ENCODE results near the gene VIM.
A peak's percentile ranks its signal among the peaks of the same experiment; 100 is the strongest.

VIM gene

DNA sequence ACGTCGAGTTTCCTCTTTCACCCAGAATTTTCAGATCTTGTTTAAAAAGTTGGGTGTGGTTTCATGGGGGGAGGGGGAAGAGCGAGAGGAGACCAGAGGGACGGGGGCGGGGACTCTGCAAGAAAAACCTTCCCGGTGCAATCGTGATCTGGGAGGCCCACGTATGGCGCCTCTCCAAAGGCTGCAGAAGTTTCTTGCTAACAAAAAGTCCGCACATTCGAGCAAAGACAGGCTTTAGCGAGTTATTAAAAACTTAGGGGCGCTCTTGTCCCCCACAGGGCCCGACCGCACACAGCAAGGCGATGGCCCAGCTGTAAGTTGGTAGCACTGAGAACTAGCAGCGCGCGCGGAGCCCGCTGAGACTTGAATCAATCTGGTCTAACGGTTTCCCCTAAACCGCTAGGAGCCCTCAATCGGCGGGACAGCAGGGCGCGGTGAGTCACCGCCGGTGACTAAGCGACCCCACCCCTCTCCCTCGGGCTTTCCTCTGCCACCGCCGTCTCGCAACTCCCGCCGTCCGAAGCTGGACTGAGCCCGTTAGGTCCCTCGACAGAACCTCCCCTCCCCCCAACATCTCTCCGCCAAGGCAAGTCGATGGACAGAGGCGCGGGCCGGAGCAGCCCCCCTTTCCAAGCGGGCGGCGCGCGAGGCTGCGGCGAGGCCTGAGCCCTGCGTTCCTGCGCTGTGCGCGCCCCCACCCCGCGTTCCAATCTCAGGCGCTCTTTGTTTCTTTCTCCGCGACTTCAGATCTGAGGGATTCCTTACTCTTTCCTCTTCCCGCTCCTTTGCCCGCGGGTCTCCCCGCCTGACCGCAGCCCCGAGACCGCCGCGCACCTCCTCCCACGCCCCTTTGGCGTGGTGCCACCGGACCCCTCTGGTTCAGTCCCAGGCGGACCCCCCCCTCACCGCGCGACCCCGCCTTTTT is at the start of gene VIM:
Gene VIM (plus strand): TSS at position 151 of the 925 bp plus-strand sequence. CDS start 1,182 bp downstream, outside the sequence.
- DNase-seq (ENCODE audit: low read depth in 2 of 2): peak; percentile 76 to 78

- no peak for DNase-seq (ENCODE audit: low read depth in 2 of 2)
Observed at GRCh38 chr10:17179002-17179401, 49.0 kb upstream of the VIM start.

DNA sequence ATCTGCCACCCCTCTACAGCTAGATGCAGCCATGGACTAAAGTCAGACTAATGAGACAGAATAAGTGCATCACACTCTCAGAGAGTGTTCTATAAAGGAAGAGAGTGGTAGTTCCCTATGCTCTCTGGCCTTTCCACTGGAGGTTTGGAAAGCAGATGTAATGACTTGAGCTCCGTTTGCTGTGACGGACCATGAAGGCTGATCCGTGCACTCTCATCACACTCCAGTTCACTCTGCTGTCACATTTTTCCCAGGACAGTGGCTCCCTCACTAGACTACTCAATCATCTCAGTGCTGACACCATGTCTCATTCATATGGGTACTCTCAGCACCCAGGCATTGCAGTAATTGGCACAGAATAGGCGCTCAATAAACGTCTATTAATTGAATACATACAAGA is 46.9 kb upstream of the VIM start:
- DNase-seq (ENCODE audit: low read depth in 2 of 2): no peak

DNA sequence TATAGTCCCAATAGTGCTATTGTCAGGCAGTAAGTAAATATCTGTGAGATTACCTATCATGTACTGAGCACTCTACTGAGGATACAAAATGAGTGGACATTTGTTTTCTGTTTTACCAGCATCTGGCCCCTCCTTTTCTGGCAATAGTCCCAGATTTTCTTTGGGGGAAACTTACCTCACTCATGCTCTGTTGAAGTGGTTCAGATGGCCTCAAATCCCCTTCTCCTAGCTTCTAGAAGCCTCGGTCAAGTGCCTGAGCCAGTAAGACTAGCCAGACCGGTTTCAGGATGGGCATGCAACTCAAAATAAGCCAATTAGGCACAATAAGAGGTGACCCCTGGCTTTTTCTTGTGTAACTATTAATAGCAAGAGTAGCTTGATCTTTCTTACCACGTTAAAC is 46.3 kb upstream of the VIM start:
- DNase-seq (ENCODE audit: low read depth in 2 of 2): no peak

DNA sequence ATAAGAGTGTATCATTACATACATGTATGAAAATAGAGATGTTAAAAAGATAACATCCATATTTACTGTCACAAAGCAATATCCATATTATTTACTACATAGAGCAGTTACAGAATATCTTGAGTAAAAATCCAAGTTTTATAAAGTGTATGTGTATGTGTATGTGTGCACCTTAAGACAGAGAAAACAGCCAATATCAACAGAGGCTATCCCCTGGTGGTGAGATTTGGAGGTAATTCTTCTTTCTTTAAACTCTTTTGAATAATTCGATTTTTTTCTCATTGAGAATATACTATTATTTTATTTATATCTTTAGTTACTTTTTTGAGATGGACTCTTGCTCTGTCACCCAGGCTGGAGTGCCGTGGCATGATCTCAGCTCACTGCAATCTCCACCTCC is 44.9 kb upstream of the VIM start:
- no peak for DNase-seq (ENCODE audit: low read depth in 2 of 2)

- DNase-seq (ENCODE audit: low read depth in 2 of 2): no peak
Observed at GRCh38 chr10:17185873-17186272, 42.2 kb upstream of the VIM start.

DNA sequence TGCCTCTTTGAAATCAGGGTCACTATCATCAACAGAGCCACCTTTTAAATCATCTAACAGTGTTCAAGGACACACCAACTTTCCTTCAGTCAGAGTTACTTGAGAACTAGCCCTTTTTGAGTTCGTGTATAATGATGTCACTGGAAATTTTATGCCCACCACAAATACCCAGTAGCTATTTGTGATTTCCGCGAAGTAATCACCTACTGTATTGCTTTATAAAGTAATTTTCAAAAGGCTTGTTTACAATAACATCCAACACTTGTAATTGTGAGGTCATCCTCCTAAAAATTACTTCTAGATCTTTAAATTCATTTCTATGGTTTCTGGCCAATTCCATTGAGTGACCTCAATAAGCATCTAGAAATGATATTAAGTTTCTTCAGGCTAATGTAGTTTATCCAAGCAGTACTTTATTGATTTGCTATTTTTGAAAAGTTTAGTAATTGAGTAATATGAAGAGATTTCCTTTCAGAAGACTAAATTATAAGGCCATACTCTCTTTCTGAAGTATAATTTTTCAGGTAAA is 39.3 kb upstream of the VIM start:
- DNase-seq (ENCODE audit: low read depth in 2 of 2): no peak

DNA sequence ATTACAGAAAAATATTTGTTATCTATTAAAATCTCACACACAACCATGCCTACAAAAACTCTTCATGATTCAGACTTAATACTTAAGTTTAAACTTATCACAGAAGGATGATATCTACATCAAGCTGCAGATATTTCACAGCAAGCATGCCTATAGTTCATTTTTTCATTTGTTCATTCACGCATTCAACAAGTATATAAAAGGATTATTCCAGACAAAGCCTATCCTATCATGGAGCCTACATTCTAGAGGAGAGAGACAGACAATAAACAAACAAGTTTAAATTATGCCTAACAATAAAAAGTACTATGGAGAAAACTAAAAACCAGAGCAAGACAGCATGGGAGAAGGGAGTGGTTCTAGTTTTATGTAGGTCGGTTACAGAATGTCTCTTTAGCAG is 37.4 kb upstream of the VIM start:
- DNase-seq (ENCODE audit: low read depth in 2 of 2): no peak

- DNase-seq (ENCODE audit: low read depth in 2 of 2): no peak
Observed at GRCh38 chr10:17195083-17195482, 33.0 kb upstream of the VIM start.

GRCh38 chr10:17196045-17196444 is 32.0 kb upstream of the VIM start:
- no peak for DNase-seq (ENCODE audit: low read depth in 2 of 2)

DNA sequence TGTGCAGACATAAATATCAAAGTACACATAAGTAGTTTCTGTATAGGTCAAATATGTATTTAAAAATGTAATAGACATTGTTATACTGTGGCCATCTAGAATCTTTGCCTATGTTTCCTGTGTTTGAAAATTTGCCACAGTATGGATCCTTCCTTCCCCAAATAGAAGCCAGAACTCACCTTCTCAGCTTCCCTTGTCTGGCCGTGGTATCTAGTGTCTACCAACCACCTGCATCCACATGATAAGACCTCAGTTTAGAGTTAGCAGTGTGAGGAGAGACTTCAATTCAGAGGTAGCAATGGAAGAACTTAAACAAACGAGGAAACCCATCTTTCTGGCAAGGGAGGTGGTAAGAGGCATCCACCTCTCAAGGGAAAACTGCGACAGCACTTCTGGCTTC is 31.5 kb upstream of the VIM start:
- DNase-seq (ENCODE audit: low read depth in 2 of 2): no peak

GRCh38 chr10:17199351-17199804 is 28.7 kb upstream of the VIM start:
- DNase-seq (ENCODE audit: low read depth in 2 of 2): no peak

GRCh38 chr10:17200001-17200911 is 27.8 kb upstream of the VIM start:
- no peak for DNase-seq (ENCODE audit: low read depth in 2 of 2)

DNA sequence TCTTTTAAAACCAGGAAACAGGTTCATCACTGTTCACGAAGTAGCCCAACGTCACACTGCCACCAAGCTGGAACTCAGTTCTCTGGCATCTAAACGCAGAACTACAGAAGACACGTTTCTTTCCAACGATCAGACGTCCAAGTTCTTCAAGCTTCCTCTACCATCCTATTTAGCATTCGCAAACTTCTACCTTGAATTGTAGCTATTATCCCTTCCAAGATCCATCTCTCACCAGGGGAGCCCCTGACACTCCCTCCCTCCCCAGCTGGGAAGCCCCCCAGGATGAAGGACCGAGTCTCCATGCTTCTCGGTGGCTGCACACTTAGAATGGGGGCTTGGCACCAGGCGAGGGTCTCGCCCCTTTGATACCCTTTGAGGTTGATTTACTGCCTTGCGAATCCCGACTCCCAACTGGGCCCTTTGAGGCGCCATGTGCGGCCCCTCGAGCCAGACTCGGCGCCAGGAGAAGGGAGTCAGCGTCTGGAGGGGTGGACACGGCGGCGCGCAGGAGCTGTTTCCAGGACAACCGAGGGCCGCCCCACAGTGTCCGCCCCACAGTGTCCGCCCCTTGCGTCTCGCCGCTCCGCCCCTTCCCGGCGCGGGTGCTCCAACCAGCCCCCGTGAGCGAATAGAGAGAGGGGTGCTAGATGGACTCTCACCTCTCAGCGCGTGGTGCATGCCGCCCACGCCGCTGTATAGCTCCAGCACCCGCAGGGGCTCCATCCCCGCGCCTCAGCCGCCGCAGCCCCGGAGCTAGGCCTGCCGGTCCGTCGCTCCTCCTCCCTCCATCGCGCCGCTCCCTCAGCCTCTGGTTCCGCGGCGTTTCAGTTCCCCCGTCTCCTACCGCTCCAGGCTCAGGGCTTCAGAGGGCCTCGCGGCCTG is 26.9 kb upstream of the VIM start, which contains the start of gene TRDMT1:
Gene TRDMT1 (minus strand): TSS at position 761 of the 882 bp plus-strand sequence. CDS start 38 bp downstream, at position 723.
- peak; percentile 56 to 60 for DNase-seq (ENCODE audit: low read depth in 2 of 2)

DNA sequence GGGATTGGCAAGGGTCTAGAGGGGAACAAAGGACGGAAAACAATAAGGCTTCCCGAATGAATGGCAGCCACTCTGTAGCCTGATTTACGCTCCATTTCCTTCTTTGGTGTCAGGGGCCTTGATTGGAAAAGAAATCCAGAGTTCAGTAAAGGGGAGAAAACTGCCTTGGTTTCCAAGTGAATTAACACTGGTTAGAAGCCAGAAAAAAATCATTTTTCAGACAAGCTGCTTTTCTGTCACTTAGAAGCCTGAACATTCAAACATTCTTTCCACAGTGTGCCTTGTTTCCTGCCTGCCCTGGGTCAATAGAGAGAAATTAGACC is 26.3 kb upstream of the VIM start:
- DNase-seq (ENCODE audit: low read depth in 2 of 2): no peak

- DNase-seq (ENCODE audit: low read depth in 2 of 2): no peak
Observed at GRCh38 chr10:17202506-17202905, 25.5 kb upstream of the VIM start.

- DNase-seq (ENCODE audit: low read depth in 2 of 2): no peak
Observed at GRCh38 chr10:17202999-17203398, 25.0 kb upstream of the VIM start.

DNA sequence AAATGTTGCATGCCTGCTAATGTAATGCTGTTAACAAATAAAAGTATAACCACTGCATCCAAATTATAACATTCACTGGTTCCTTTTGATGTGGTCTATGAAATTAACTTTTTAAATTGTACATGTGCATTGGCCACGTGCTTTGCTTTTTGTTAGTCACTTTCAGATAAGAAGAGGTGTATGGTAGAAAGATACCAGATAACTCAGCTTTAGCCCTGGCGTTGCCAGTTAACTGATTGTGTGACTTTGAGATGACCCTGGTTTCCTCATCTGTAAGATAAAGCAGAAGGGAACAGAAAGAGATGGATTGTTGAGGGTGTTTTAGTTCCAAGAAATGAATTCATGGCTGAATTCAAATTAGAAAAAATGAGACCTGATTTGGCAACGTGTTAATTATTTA is 24.6 kb upstream of the VIM start:
- DNase-seq (ENCODE audit: low read depth in 2 of 2): no peak

DNA sequence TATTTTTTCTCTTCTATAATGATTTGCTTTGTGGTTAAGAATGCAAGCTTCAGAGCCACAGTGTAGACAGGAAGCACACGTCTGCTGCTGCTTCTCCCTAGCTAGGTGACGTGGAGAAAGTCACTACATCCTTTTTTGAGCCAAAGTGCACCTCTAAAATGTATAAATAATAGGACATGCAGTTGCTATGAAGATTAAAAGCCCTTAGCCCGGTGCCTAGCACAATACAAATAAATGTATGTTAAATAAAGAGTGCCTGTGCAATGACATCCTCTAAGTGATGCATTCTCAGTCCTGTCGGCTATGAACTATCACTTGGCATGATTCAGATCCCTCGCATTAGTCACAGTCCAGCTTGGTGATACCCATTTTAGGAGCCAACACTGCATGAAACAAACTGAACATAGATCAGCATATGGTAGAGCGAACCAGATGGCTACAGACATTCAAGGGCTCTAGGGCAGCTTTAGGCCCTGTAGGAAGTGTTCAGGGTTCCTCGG is 21.8 kb upstream of the VIM start:
- no peak for DNase-seq (ENCODE audit: low read depth in 2 of 2)

- no peak for DNase-seq (ENCODE audit: low read depth in 2 of 2)
Observed at GRCh38 chr10:17208476-17208875, 19.6 kb upstream of the VIM start.

DNA sequence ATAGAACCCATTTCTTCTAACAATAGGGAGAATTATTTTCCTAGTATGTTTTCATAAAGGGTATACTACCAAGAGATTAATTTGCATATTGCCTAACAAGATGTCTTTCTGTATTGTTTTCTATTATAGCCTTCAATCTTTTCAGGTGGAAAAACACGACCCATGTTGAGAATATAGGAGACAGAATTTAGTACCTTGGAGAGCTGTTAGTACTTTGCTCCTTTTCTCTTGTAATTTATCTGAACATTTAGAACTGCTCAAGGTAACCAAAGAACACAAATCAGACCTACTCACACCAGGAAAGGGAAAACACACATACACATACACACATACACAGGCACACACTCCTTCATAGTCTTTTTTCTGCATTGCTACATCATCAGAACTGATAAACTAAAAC is 18.7 kb upstream of the VIM start:
- DNase-seq (ENCODE audit: low read depth in 2 of 2): no peak

Measured in stimulated activated CD8-positive, alpha-beta memory T cell treated with anti-CD3 and anti-CD28 coated beads, Interleukin-7, amount 100 ng/mL, for 1 hour (primary cell).